ENCODE measurements around the gene ETF1. TPM values are rescaled to one million over a fixed set of nuclear protein-coding genes. Genes with fewer than 3 reads are reported as not detected.

The ETF1 gene
- total RNA-seq, 1 donor from 2014 or later: 107 TPM

DNA sequence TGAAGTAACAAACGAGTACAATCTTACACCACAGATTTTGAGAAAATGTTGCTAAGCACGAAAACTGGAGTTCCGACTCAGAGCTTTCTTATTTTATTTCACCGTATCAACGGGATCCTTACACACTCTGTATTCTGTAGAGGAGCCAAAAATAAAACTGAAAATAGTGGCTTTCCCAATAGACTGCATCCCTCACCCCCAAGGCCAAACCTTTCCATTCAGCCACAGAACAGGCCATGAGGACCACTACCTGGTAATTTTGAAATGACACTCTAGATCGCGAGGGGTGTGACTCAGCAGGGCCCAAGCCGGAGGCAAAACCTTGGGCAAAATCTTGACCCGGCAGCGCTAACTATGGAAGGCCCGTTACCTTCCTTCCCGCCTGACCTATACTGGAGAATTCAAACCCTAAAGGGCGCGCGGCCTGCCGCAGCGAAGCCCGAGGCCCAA lies 31.7 kb upstream of the ETF1 start:
- Mint-ChIP-seq H3K4me3 (peak overlapping the region; percentile 97), H3K4me1 (peaks cover 28% of the 10 kb centered on the region), H3K36me3 (ENCODE audit: low read depth) (peaks cover 24% of the 10 kb centered on the region), H3K27me3 (ENCODE audit: low read depth) (no peaks in the 10 kb centered on the region), H3K27ac (ENCODE audit: unreplicated experiment) (peak overlapping the region; percentile 100), H3K9me3 (peaks cover 4% of the 10 kb centered on the region)
- TF ChIP-seq CTCF (conservative IDR thresholded peaks at IDR 0.05): no peak
- no peak for DNase-seq (ENCODE audit: low read depth, low spot score)

GRCh38 chr5:138573949-138574670 lies 31.1 kb upstream of the ETF1 start:
- Mint-ChIP-seq H3K36me3 (ENCODE audit: low read depth) (peaks cover 26% of the 10 kb centered on the region), H3K27ac (ENCODE audit: unreplicated experiment) (peak overlapping the region; percentile 100), H3K4me3 (peak overlapping the region; percentile 97), H3K9me3 (peaks cover 4% of the 10 kb centered on the region), H3K4me1 (peaks cover 24% of the 10 kb centered on the region), H3K27me3 (ENCODE audit: low read depth) (no peaks in the 10 kb centered on the region)
- DNase-seq (ENCODE audit: low read depth, low spot score): no peak
- no peak for TF ChIP-seq CTCF (conservative IDR thresholded peaks at IDR 0.05)

DNA sequence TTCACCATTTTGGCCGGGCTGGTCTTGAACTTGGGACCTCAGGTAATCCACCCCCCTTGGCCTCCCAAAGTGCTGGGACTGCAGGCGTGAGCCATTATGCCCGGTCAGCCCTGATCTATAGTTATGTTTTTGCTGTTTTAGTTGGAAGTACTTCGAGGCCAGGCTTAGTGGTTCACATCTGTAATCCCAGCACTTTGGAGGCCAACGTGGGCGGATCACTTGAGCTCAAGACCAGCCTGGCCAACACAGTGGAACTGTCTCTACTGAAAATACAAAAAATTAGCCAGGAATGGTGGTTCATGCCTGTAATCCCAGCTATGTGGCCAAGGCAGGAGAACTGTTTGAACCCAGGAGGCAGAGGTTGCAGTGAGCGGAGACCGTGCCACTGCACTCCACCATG lies 30.2 kb upstream of the ETF1 start:
- peak overlapping the region; percentile 97 for H3K4me3 Mint-ChIP-seq
- no peak for TF ChIP-seq CTCF (conservative IDR thresholded peaks at IDR 0.05)
- H3K36me3 Mint-ChIP-seq (ENCODE audit: low read depth): peaks cover 32% of the 10 kb centered on the region
- H3K27me3 Mint-ChIP-seq (ENCODE audit: low read depth): no peaks in the 10 kb centered on the region
- DNase-seq (ENCODE audit: low read depth, low spot score): no peak
- H3K4me1 Mint-ChIP-seq: peaks cover 27% of the 10 kb centered on the region
- no peak overlapping the region for H3K27ac Mint-ChIP-seq (ENCODE audit: unreplicated experiment)
- peaks cover 4% of the 10 kb centered on the region for H3K9me3 Mint-ChIP-seq

GRCh38 chr5:138570871-138571270 lies 27.8 kb upstream of the ETF1 start:
- H3K27ac Mint-ChIP-seq (ENCODE audit: unreplicated experiment): peak overlapping the region; percentile 35
- peaks cover 41% of the 10 kb centered on the region for H3K36me3 Mint-ChIP-seq (ENCODE audit: low read depth)
- H3K4me1 Mint-ChIP-seq: peaks cover 25% of the 10 kb centered on the region
- H3K27me3 Mint-ChIP-seq (ENCODE audit: low read depth): no peaks in the 10 kb centered on the region
- peak overlapping the region; percentile 62 for H3K4me3 Mint-ChIP-seq
- no peak for DNase-seq (ENCODE audit: low read depth, low spot score)
- no peak for TF ChIP-seq CTCF (conservative IDR thresholded peaks at IDR 0.05)
- peaks cover 3% of the 10 kb centered on the region for H3K9me3 Mint-ChIP-seq

DNA sequence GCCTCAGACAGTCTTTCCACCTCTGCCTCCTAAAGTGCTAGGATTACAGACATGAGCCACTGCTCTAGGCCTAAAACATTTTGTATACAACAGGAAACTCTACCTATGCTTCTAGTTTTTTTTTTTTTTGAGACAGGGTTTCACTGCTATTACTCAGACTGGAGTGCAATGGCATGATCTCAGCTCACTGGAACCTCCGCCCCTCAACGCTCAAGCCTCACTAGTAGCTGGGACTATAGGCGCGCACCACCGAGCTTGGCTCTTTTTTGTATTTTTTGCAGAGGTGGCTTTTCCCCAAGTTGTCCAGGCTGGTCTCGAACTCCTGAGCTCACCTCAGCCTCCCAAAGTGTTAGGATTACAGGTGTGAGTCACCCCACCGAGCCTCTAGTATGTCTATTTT lies 26.7 kb upstream of the ETF1 start:
- peaks cover 17% of the 10 kb centered on the region for H3K4me1 Mint-ChIP-seq
- no peaks in the 10 kb centered on the region for H3K9me3 Mint-ChIP-seq
- peaks cover 40% of the 10 kb centered on the region for H3K36me3 Mint-ChIP-seq (ENCODE audit: low read depth)
- no peak for DNase-seq (ENCODE audit: low read depth, low spot score)
- no peak overlapping the region for H3K4me3 Mint-ChIP-seq
- no peak for TF ChIP-seq CTCF (conservative IDR thresholded peaks at IDR 0.05)
- no peak overlapping the region for H3K27ac Mint-ChIP-seq (ENCODE audit: unreplicated experiment)
- no peaks in the 10 kb centered on the region for H3K27me3 Mint-ChIP-seq (ENCODE audit: low read depth)
